ENCODE results near the gene CFTR.
"Not testable (repeated sequence)": the region's sequence is repeated elsewhere in the genome, so short reads cannot be mapped to it uniquely, and the experiment has no call there.

CFTR gene

GRCh38 chr7:117698018-117698417, 218.2 kb downstream of the CFTR start:
- no peak for DNase-seq

GRCh38 chr7:117704063-117704462, 224.2 kb downstream of the CFTR start:
- DNase-seq: no peak

- DNase-seq: no peak
Observed at GRCh38 chr7:117705630-117706029, 225.8 kb downstream of the CFTR start.

DNA sequence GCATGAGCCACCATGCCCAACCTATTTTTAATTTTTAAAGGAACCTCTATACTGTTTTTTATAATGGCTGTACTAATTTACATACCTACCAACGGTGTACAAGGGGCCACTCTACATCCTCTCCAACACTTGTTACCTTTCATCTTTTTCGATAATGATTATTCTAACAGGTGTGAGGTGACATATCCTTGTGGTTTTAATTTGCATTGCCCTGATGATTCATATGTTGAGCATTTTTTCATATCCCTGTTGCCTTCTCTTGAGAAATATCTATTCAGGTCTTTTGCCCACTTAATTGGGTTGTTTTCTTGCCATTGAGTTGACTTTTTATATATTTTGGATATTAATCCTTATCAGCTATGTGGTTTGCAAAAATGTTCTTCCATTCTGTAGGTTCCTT, 226.4 kb downstream of the CFTR start:
- DNase-seq: no peak

- DNase-seq: no peak
Observed at GRCh38 chr7:117707080-117707479, 227.3 kb downstream of the CFTR start.

GRCh38 chr7:117708173-117708572, 228.3 kb downstream of the CFTR start:
- DNase-seq: not testable (repeated sequence)

- DNase-seq: no peak
Observed at GRCh38 chr7:117711556-117711955, 231.7 kb downstream of the CFTR start.

DNA sequence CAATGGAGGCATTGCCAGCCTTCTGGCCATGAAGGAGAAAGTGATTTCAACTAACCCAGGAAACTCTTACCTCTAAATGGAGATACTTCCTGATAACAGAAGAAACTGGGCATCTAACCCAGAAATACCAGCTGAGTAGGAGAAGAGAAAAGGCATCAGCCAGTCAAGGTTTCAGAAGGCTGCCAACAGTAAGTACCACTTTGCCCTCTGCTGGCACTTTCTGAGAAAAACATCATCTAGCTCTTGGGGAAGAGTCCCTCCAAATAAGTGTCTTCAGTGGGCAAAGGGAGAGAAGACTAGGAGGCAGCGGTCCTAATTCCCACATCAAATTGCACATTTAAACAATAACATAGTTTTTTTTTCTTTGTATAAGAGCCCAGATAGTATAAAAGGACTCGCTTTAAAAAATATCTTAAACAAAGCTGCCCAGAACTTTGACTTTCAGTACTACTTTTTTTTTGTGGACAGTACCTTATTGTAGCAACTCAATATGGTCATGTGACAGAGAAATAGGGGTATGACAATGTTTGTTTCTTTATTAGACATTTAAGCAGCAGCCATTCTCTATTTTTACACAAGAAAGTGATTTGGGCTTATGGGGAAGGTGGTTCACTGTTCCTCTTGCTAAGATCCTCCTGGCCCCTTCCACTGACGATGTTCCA, 236.1 kb downstream of the CFTR start:
- DNase-seq: no peak

DNA sequence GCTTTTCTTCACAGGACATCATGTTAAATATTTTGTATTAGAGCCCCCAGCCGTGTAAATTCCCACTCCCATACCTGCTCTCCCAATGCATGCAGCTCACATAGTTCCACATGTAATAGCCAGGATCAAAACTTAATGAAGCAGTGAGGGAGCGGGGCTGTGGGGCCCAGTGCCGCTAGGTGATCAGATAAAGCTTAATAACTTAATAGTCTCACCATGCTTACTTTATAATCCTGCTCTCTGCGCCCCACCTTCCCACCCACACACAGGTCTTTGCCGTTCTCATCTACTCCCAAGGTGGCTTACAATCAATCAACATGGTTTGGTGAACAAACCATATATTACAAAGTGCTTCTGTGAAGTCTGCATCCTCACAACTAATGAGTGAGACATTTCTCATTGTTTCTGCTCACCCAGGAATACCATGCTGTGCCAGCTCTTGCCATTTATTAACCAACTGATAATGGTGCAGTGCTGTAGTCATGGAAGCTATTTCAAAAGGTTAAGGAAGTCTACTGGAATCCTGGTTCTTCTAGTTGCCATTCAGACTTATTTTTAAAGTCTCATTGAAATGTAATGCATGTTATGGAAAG, 237.0 kb downstream of the CFTR start:
- DNase-seq: no peak

GRCh38 chr7:117717357-117717756, 237.5 kb downstream of the CFTR start:
- DNase-seq: no peak
